ENCODE results near the gene CORO1C. TPM values are rescaled to one million over a fixed set of nuclear protein-coding genes. Genes with fewer than 3 reads are reported as not detected.

Gene CORO1C
- polyA plus RNA-seq, 1 experiment, result 532 TPM

DNA sequence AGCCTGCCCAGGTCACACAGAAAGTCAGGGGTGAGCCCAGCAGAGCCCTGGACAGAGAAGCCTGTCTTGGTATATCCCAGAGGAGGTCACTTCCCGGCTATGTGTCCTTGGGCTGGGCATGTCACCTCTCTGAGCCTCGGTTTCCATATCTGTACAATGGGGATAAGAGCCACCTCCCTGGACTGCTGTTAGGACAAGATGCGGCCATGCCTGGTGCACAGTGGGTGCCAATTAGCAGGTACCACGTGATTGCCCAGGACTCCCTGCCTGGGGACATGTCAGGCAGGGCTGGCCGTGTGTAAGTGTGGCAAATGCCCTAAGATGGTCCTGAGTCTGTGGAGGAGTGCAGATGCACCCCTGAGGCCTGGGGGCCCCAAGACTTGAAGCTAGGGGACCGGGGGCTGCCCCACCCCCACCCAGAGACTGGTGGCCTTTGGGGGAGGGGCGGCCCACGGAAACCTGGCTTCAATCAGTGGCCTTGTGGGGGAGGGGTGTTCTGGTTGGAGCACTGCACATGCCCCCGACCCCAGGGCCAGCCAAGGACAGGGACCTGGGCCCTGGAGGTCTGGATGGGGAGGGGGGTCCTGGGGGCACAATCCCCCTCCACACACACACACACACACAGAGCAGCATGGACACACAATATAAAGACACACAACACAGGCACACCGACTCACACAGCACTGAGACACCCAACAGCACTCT, 134.3 kb downstream of the CORO1C start:
- ChIA-PET POLR2A (no interaction called here), CTCF (interaction anchor here (1.5 to 3.0 kb wide), 3 partner anchors 21 to 27 kb away, joined by 3 to 16 read pairs (median 5); no protein-coding TSS in a partner anchor)
- H3K4me3 ChIP-seq (ENCODE audit: low read depth, low read length), result peak overlapping the region; percentile 62
- H3K27me3 ChIP-seq (ENCODE audit: control insufficient read depth, insufficient read depth, low read length), result no peaks in the 10 kb centered on the region
- TF ChIP-seq, protein P1, sequence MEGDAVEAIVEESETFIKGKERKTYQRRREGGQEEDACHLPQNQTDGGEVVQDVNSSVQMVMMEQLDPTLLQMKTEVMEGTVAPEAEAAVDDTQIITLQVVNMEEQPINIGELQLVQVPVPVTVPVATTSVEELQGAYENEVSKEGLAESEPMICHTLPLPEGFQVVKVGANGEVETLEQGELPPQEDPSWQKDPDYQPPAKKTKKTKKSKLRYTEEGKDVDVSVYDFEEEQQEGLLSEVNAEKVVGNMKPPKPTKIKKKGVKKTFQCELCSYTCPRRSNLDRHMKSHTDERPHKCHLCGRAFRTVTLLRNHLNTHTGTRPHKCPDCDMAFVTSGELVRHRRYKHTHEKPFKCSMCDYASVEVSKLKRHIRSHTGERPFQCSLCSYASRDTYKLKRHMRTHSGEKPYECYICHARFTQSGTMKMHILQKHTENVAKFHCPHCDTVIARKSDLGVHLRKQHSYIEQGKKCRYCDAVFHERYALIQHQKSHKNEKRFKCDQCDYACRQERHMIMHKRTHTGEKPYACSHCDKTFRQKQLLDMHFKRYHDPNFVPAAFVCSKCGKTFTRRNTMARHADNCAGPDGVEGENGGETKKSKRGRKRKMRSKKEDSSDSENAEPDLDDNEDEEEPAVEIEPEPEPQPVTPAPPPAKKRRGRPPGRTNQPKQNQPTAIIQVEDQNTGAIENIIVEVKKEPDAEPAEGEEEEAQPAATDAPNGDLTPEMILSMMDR (IDR thresholded peaks at IDR 0.05; ENCODE audit: insufficient read depth, low read depth, low read length), result no peak
- peaks cover 2% of the 10 kb centered on the region; the same call in 1 of the 2 replicates for H3K36me3 ChIP-seq (ENCODE audit: control insufficient read depth, insufficient read depth, low read length)
- no peak for DNase-seq (ENCODE audit: low read depth)

DNA sequence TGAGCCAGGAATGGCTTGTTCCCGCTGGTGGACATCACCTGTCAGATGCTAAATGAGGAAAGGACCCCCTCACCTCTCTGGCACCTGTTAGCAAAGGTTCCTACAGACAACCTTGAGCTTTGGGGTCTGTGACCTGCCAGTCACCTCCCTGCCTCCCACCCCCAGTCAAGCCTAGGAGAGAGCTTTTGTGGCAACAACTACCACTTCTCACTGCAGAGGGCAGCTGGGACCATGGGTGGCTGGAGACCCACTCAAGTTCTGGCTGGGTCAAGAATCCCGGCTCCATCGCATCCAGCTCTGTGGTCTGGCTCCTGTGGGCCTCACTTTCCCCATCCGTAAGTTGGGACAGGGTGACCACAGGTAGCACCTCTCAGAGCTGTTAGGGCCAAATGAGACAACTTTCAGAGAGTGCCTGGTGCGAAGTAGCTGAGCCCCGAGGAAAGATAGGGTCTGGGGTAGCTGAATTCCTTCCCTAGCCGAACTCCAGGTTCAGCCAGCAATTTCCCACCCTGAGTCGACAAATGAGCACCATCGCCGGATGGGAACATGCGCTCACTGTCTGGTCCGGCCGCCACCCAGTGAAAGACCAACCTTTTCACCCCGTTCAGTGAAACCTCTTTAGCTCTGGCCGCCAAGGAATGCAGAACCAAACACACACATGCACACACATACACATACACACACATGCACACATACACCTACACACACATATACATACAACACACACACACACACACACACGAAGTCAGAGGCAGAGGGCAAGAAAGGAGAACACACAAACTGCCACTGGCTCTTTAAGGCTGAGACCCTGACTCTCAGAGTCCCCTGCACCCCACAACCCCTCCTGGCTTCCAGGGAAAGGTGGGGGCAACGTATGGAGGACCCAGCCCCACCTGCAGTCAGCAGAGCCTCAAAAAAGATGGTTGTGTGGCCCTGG, 135.3 kb downstream of the CORO1C start:
- Histone ChIP-seq H3K27me3 (ENCODE audit: control insufficient read depth, insufficient read depth, low read length) (no peaks in the 10 kb centered on the region), H3K36me3 (ENCODE audit: control insufficient read depth, insufficient read depth, low read length) (peaks cover 4% of the 10 kb centered on the region; the same call in 1 of the 2 replicates), H3K4me3 (ENCODE audit: low read depth, low read length) (peak overlapping the region; percentile 62)
- ChIA-PET POLR2A (interaction anchor here (0.6 to 0.7 kb wide), 2 partner anchors 14 to 28 kb away, joined by 3 read pairs; no protein-coding TSS in a partner anchor), CTCF (interaction anchor here (1.1 to 3.0 kb wide), 2 partner anchors 22 to 25 kb away, joined by 4 to 16 read pairs; no protein-coding TSS in a partner anchor)
- no peak for DNase-seq (ENCODE audit: low read depth)
- TF ChIP-seq, protein P1 (IDR thresholded peaks at IDR 0.05; ENCODE audit: insufficient read depth, low read depth, low read length), result no peak

Small RNAs within 50 kb of the gene (small RNA-seq; reads per million reads assigned to genes)
- gene AC087893.2 (ENCODE audit: insufficient read length, low read depth, low replicate concordance) (not detected), gene RF00019 (ENCODE audit: insufficient read length, low read depth, low replicate concordance) (not detected), gene RF00561 (ENCODE audit: insufficient read length, low read depth, low replicate concordance) (not detected), gene RNU7-169P (ENCODE audit: insufficient read length, low read depth, low replicate concordance) (not detected)

Other genes with a start within 250 kb of the CORO1C start
- gene FICD, start 216.2 kb downstream of the CORO1C start, polyA plus RNA-seq (2011; rRNA removed), result 1.9 and 2.0 TPM in 2 replicates
- 23.1 and 27.5 TPM in 2 replicates for gene SART3, start 170.3 kb downstream of the CORO1C start, polyA plus RNA-seq (2011; rRNA removed)
- gene ISCU, start 168.9 kb downstream of the CORO1C start, polyA plus RNA-seq (2011; rRNA removed), result 125 and 169 TPM in 2 replicates
- gene TMEM119, start 133.4 kb downstream of the CORO1C start, polyA plus RNA-seq (2011; rRNA removed), result 57.2 and 80.6 TPM in 2 replicates
- gene SELPLG, start 97.6 kb downstream of the CORO1C start, polyA plus RNA-seq (2011; rRNA removed), result 5.2 and 8.1 TPM in 2 replicates
- gene SSH1, start 126.1 kb upstream of the CORO1C start, polyA plus RNA-seq (2011; rRNA removed), result 40.6 and 52.3 TPM in 2 replicates
- gene DAO, start 148.6 kb upstream of the CORO1C start, polyA plus RNA-seq (2011; rRNA removed), result not detected in 2 replicates

Measured in BJ (cell line).